ENCODE measurements around the gene TADA3. TPM values are rescaled to one million over a fixed set of nuclear protein-coding genes. Genes with fewer than 3 reads are reported as not detected.

Gene TADA3
- total RNA-seq, 2 donors from 2014 or later: 37.4 to 37.6 TPM

- Histone ChIP-seq H3K36me3 (replicated peaks in 1 of 2; ENCODE audit: insufficient read depth in 1 of 2, low read depth in 2 of 2) (peaks cover 0 to 18% of the 10 kb centered on the region in 2 donors), H3K27ac (peak within 1 kb of the TSS; percentile 73 to 96 (median 86)), H3K4me1 (peaks cover 26% of the 10 kb centered on the region), H3K27me3 (no peaks in the 10 kb centered on the region), H3K9me3 (no peaks in the 10 kb centered on the region), H3K4me3 (peak within 1 kb of the TSS; percentile 35 to 64)
- TF ChIP-seq, protein P1, sequence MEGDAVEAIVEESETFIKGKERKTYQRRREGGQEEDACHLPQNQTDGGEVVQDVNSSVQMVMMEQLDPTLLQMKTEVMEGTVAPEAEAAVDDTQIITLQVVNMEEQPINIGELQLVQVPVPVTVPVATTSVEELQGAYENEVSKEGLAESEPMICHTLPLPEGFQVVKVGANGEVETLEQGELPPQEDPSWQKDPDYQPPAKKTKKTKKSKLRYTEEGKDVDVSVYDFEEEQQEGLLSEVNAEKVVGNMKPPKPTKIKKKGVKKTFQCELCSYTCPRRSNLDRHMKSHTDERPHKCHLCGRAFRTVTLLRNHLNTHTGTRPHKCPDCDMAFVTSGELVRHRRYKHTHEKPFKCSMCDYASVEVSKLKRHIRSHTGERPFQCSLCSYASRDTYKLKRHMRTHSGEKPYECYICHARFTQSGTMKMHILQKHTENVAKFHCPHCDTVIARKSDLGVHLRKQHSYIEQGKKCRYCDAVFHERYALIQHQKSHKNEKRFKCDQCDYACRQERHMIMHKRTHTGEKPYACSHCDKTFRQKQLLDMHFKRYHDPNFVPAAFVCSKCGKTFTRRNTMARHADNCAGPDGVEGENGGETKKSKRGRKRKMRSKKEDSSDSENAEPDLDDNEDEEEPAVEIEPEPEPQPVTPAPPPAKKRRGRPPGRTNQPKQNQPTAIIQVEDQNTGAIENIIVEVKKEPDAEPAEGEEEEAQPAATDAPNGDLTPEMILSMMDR (IDR thresholded peaks at IDR 0.05): peak in 2 of 7 experiments; percentile 16 to 19
- TF ChIP-seq POLR2A (IDR thresholded peaks at IDR 0.05): peak; percentile 57 to 84 (median 77)
- intact Hi-C loops (cut with DNase I): no loop called here
- peak; percentile 98 for ATAC-seq
- peak; percentile 98 to 99 (median 98) for DNase-seq
- 0 to 1% methylated on average over 42 to 60 of the region's 60 CpGs for WGBS, 2 donors
Observed at GRCh38 chr3:9749645-9750555, 42.4 kb downstream of the TADA3 start, which contains the start of gene OGG1. Gene OGG1 (plus strand): TSS chr3:9749952. CDS start chr3:9750287, 335 bp downstream.

GRCh38 chr3:9749296-9749644, 43.0 kb downstream of the TADA3 start:
- Histone ChIP-seq H3K9me3 (no peaks in the 10 kb centered on the region), H3K4me1 (peaks cover 26% of the 10 kb centered on the region), H3K4me3 (peak overlapping the region; percentile 23 to 64), H3K36me3 (replicated peaks in 1 of 2; ENCODE audit: insufficient read depth in 1 of 2, low read depth in 2 of 2) (peaks cover 0 to 22% of the 10 kb centered on the region in 2 donors), H3K27ac (peak overlapping the region; percentile 73 to 96 (median 86)), H3K27me3 (no peaks in the 10 kb centered on the region)
- peak; percentile 25 for ATAC-seq
- 5 to 7% methylated on average over 16 to 19 of the region's 19 CpGs for WGBS, 2 donors
- no peak for TF ChIP-seq POLR2A (IDR thresholded peaks at IDR 0.05)
- TF ChIP-seq, protein P1 (IDR thresholded peaks at IDR 0.05): no peak
- no peak for DNase-seq
- intact Hi-C loops (cut with DNase I): no loop called here

GRCh38 chr3:9748031-9748430, 44.2 kb downstream of the TADA3 start:
- no peak for TF ChIP-seq POLR2A (IDR thresholded peaks at IDR 0.05)
- TF ChIP-seq, protein P1 (IDR thresholded peaks at IDR 0.05): no peak
- WGBS, 2 donors: 96 to 100% methylated on average over 1 to 2 of the region's 2 CpGs
- H3K4me1 ChIP-seq: peaks cover 26% of the 10 kb centered on the region
- no peak overlapping the region for H3K27ac ChIP-seq
- intact Hi-C loops (cut with DNase I): no loop called here
- DNase-seq (no peak), ATAC-seq (no peak)
- no peaks in the 10 kb centered on the region for H3K9me3 ChIP-seq
- H3K36me3 ChIP-seq (replicated peaks in 1 of 2; ENCODE audit: insufficient read depth in 1 of 2, low read depth in 2 of 2): peaks cover 0 to 33% of the 10 kb centered on the region in 2 donors
- no peak overlapping the region for H3K4me3 ChIP-seq
- no peaks in the 10 kb centered on the region for H3K27me3 ChIP-seq

- ATAC-seq (no peak), DNase-seq (no peak)
- peaks cover 0 to 40% of the 10 kb centered on the region in 2 donors for H3K36me3 ChIP-seq (replicated peaks in 1 of 2; ENCODE audit: insufficient read depth in 1 of 2, low read depth in 2 of 2)
- no peak overlapping the region for H3K4me3 ChIP-seq
- no peak overlapping the region for H3K27ac ChIP-seq
- H3K4me1 ChIP-seq: peaks cover 26% of the 10 kb centered on the region
- H3K9me3 ChIP-seq: no peaks in the 10 kb centered on the region
- TF ChIP-seq, protein P1 (IDR thresholded peaks at IDR 0.05): no peak
- TF ChIP-seq POLR2A (IDR thresholded peaks at IDR 0.05): no peak
- intact Hi-C loops (cut with DNase I): no loop called here
- 92 to 93% methylated on average over 8 of the region's 8 CpGs for WGBS, 2 donors
- no peaks in the 10 kb centered on the region for H3K27me3 ChIP-seq
Observed at GRCh38 chr3:9747267-9747666, 45.0 kb downstream of the TADA3 start.
